Liver (tissue), 9 donors: ENCODE results near the gene SASH1. TPM values are rescaled to one million over a fixed set of nuclear protein-coding genes. Genes with fewer than 3 reads are reported as not detected.

Experiments
- DNase-seq: peaks from one replicate; pipeline ENCODE4 v3.0.0-alpha.2; 2017; ENCODE audit warnings: low spot score
- H3K27ac ChIP-seq, 2 donors: one replicate each; pipeline ENCODE4 v1.7.0; 2013; ENCODE audit warnings: inconsistent platforms in 2 of 2, low read length in 2 of 2, control low read depth in 1 of 2, low read depth in 1 of 2, mild to moderate bottlenecking in 1 of 2
- H3K27me3 ChIP-seq, 4 donors: one replicate each; pipeline versions ENCODE4 v1.6.1 to v1.7.0; 2013; ENCODE audit warnings: low read length in 3 of 4, inconsistent platforms in 1 of 4, mild to moderate bottlenecking in 1 of 4, moderate library complexity in 1 of 4; ENCODE audit not compliant: control insufficient read depth in 4 of 4, insufficient read depth in 4 of 4
- H3K36me3 ChIP-seq, 4 donors: one replicate each; pipeline versions ENCODE4 v1.6.1 to v1.7.0; 2013; ENCODE audit warnings: low read length in 3 of 4, mild to moderate bottlenecking in 3 of 4, low read depth in 1 of 4, moderate library complexity in 1 of 4; ENCODE audit not compliant: control insufficient read depth in 4 of 4, insufficient read depth in 3 of 4
- H3K4me1 ChIP-seq, 4 donors: one replicate each; pipeline versions ENCODE4 v1.6.1 to v1.7.0; 2013; ENCODE audit warnings: low read length in 3 of 4, mild to moderate bottlenecking in 3 of 4, moderate library complexity in 1 of 4; ENCODE audit not compliant: control insufficient read depth in 4 of 4, insufficient read depth in 4 of 4
- H3K4me3 ChIP-seq, 3 donors: one replicate each; pipeline versions ENCODE4 v1.6.1 to v1.7.0; 2013; ENCODE audit warnings: low read length in 3 of 3, control low read depth in 1 of 3, low read depth in 1 of 3, mild to moderate bottlenecking in 1 of 3
- H3K9ac ChIP-seq, 2 donors: one replicate each; pipeline ENCODE4 v1.7.0; 2013; ENCODE audit warnings: low read length in 2 of 2, mild to moderate bottlenecking in 2 of 2, moderate library complexity in 2 of 2, control low read depth in 1 of 2, low read depth in 1 of 2
- H3K9me3 ChIP-seq, 4 donors: one replicate each; pipeline versions ENCODE4 v1.6.1 to v1.7.0; 2013; ENCODE audit warnings: low read length in 3 of 4; ENCODE audit not compliant: control insufficient read depth in 4 of 4
- ATF3 ChIP-seq: IDR thresholded peaks from 2 replicates; pipeline ENCODE4 v1.6.1; 2016; ENCODE audit warnings: antibody characterized with exemption
- EGR1 ChIP-seq, 2 donors: IDR thresholded peaks; 2 replicates each; pipeline ENCODE4 v1.6.1; 2016 to 2018; ENCODE audit warnings: antibody characterized with exemption in 2 of 2, low read depth in 2 of 2
- FOXA1 ChIP-seq: IDR thresholded peaks from 2 replicates; pipeline ENCODE4 v1.6.1; 2016; ENCODE audit warnings: antibody characterized with exemption
- FOXA2 ChIP-seq: IDR thresholded peaks from 2 replicates; pipeline ENCODE4 v1.6.1; 2016; ENCODE audit warnings: antibody characterized with exemption
- GABPA ChIP-seq, 2 donors: IDR thresholded peaks in 1 of 2; conservative IDR thresholded peaks in 1 of 2; 2 replicates each; pipeline ENCODE4 v1.6.1; 2016; ENCODE audit warnings: antibody characterized with exemption in 2 of 2, mild to moderate bottlenecking in 1 of 2, moderate library complexity in 1 of 2
- HNF4G ChIP-seq: IDR thresholded peaks from 2 replicates; pipeline ENCODE4 v1.6.1; 2016; ENCODE audit warnings: antibody characterized with exemption
- JUND ChIP-seq, 2 donors: IDR thresholded peaks; 2 replicates each; pipeline ENCODE4 v1.6.1; 2016; ENCODE audit warnings: antibody characterized with exemption in 2 of 2
- MAX ChIP-seq: IDR thresholded peaks from 2 replicates; pipeline ENCODE4 v1.6.1; 2016; ENCODE audit warnings: antibody characterized with exemption
- NR2F2 ChIP-seq: IDR thresholded peaks from 2 replicates; pipeline ENCODE4 v1.6.1; 2016; ENCODE audit warnings: antibody characterized with exemption
- RAD21 ChIP-seq, 2 donors: IDR thresholded peaks; 2 replicates each; pipeline ENCODE4 v1.6.1; 2016; ENCODE audit warnings: antibody characterized with exemption in 2 of 2, mild to moderate bottlenecking in 2 of 2
- REST ChIP-seq: IDR thresholded peaks from 2 replicates; pipeline ENCODE4 v1.6.1; 2016; ENCODE audit warnings: antibody characterized with exemption, mild to moderate bottlenecking
- RXRA ChIP-seq, 2 donors: IDR thresholded peaks; 2 replicates each; pipeline ENCODE4 v1.6.1; 2017 to 2018; ENCODE audit warnings: antibody characterized with exemption in 2 of 2, mild to moderate bottlenecking in 1 of 2
- SP1 ChIP-seq: IDR thresholded peaks from 2 replicates; pipeline ENCODE4 v1.6.1; 2018; ENCODE audit warnings: antibody characterized with exemption, mild to moderate bottlenecking
- TAF1 ChIP-seq: conservative IDR thresholded peaks from 2 replicates; pipeline ENCODE4 v1.6.1; 2016; ENCODE audit warnings: antibody characterized with exemption, mild to moderate bottlenecking
- YY1 ChIP-seq: IDR thresholded peaks from 2 replicates; pipeline ENCODE4 v1.6.1; 2016; ENCODE audit warnings: antibody characterized with exemption, mild to moderate bottlenecking
- WGBS: extraction: QIAGEN DNeasy Blood & Tissue Kit; methylation state at CpG from one replicate; pipeline ENCODE4 v1.1.7; 2013; 5-methylcytosine and 5-hydroxymethylcytosine counted together
- polyA plus RNA-seq, 2 donors: library from polyadenylated mRNA; stranded (reverse) in 1 of 2; unstranded in 1 of 2; fragments of 200-250 nt in 1 of 2; fragments of >200 nt in 1 of 2; fragmentation: Nextera tagmentation in 1 of 2; extraction: Ambion mirVana in 1 of 2; gene quantifications; one replicate each; pipeline versions ENCODE4 v1.2.1 to v1.2.3, GENCODE V29; 2013 to 2015
- total RNA-seq, 2 donors: library from RNA; depleted of rRNA; stranded (reverse); fragments of >200 nt; gene quantifications; one replicate each; pipeline ENCODE4 v1.2.3, GENCODE V29; 2014
- donor health status: healthy.
- donor health status: healthy.
- donor health status: healthy.
- donor health status: healthy.
- donor health status: healthy.

SASH1 gene
- total and polyA plus RNA-seq, 4 donors = 3.5 to 16.4 (median 7.6) TPM

GRCh38 chr6:148323344-148323743 is 19.3 kb upstream of the SASH1 start:
- H3K36me3 ChIP-seq = no peaks in the 10 kb centered on the region
- WGBS = 81% methylated on average over 2 of the region's 2 CpGs
- no peak for TF ChIP-seq HNF4G
- no peak for TF ChIP-seq RXRA (IDR thresholded peaks at IDR 0.05)
- H3K9ac ChIP-seq = no peak overlapping the region
- no peaks in the 10 kb centered on the region for H3K27me3 ChIP-seq
- H3K4me1 ChIP-seq = no peaks in the 10 kb centered on the region
- H3K27ac ChIP-seq = no peak overlapping the region
- DNase-seq = no peak
- no peak overlapping the region for H3K4me3 ChIP-seq
- no peaks in the 10 kb centered on the region for H3K9me3 ChIP-seq

GRCh38 chr6:148324297-148324985 is 18.2 kb upstream of the SASH1 start:
- no peaks in the 10 kb centered on the region for H3K27me3 ChIP-seq
- H3K9me3 ChIP-seq = no peaks in the 10 kb centered on the region
- no peak overlapping the region for H3K9ac ChIP-seq
- TF ChIP-seq NR2F2 = no peak
- 53% methylated on average over 4 of the region's 4 CpGs for WGBS
- no peak overlapping the region for H3K4me3 ChIP-seq
- no peaks in the 10 kb centered on the region for H3K4me1 ChIP-seq
- no peak for DNase-seq
- H3K27ac ChIP-seq = no peak overlapping the region
- no peaks in the 10 kb centered on the region for H3K36me3 ChIP-seq

GRCh38 chr6:148325316-148326068 is 17.1 kb upstream of the SASH1 start:
- H3K4me3 ChIP-seq = no peak overlapping the region

GRCh38 chr6:148328876-148329555 is 13.6 kb upstream of the SASH1 start:
- no peak overlapping the region for H3K9ac ChIP-seq
- H3K36me3 ChIP-seq = no peaks in the 10 kb centered on the region
- no peaks in the 10 kb centered on the region for H3K27me3 ChIP-seq
- no peaks in the 10 kb centered on the region for H3K9me3 ChIP-seq
- no peak for DNase-seq
- no peak overlapping the region for H3K4me3 ChIP-seq
- TF ChIP-seq JUND (IDR thresholded peaks at IDR 0.05) (no peak), SP1 (no peak), ATF3 (no peak), YY1 (no peak), REST (no peak), FOXA2 (no peak), EGR1 (IDR thresholded peaks at IDR 0.05; ENCODE audit: low read depth in 2 of 2) (no peak), HNF4G (no peak), FOXA1 (no peak), MAX (no peak), RXRA (IDR thresholded peaks at IDR 0.05) (no peak), RAD21 (IDR thresholded peaks at IDR 0.05) (no peak), NR2F2 (no peak), TAF1 (no peak), GABPA (IDR thresholded peaks at IDR 0.05 in 1 of 2, conservative IDR thresholded peaks at IDR 0.05 in 1 of 2) (no peak)
- no peaks in the 10 kb centered on the region for H3K4me1 ChIP-seq
- no peak overlapping the region for H3K27ac ChIP-seq

More at GRCh38 chr6:148325316-148326068, 17.1 kb upstream of the SASH1 start:
- H3K27me3 ChIP-seq = no peaks in the 10 kb centered on the region
- no peaks in the 10 kb centered on the region for H3K4me1 ChIP-seq
- H3K9me3 ChIP-seq = no peaks in the 10 kb centered on the region
- no peaks in the 10 kb centered on the region for H3K36me3 ChIP-seq
- no peak overlapping the region for H3K27ac ChIP-seq
- WGBS = 85% methylated on average over 11 of the region's 11 CpGs
- no peak for DNase-seq
- H3K9ac ChIP-seq = no peak overlapping the region
- no peak for TF ChIP-seq JUND (IDR thresholded peaks at IDR 0.05)
- no peak for TF ChIP-seq EGR1 (IDR thresholded peaks at IDR 0.05; ENCODE audit: low read depth in 2 of 2)
- no peak for TF ChIP-seq HNF4G
